NCI-H2196 (cell line): ENCODE results near the gene CUBN.

Source experiments
- DNase-seq: peaks from one replicate; lab custom pipeline; 2025; ENCODE audit not compliant: unreplicated experiment; lab: John Stamatoyannopoulos, UW

CUBN gene

GRCh38 chr10:17043586-17043985, 86.0 kb downstream of the CUBN start:
- DNase-seq, result no peak

GRCh38 chr10:17041626-17042520, 87.7 kb downstream of the CUBN start:
- DNase-seq, result no peak

- DNase-seq, result no peak
Measured at GRCh38 chr10:17038627-17039026, 91.0 kb downstream of the CUBN start.

- DNase-seq, result no peak
Measured at GRCh38 chr10:17037910-17038309, 91.7 kb downstream of the CUBN start.

GRCh38 chr10:17035446-17035845, 94.2 kb downstream of the CUBN start:
- DNase-seq, result no peak

- DNase-seq, result no peak
Measured at GRCh38 chr10:17033529-17034260, 95.9 kb downstream of the CUBN start.

GRCh38 chr10:17031637-17032635, 97.7 kb downstream of the CUBN start:
- DNase-seq, result no peak

- DNase-seq, result no peak
Measured at GRCh38 chr10:17029581-17030271, 99.9 kb downstream of the CUBN start.

GRCh38 chr10:17029239-17029580, 100.4 kb downstream of the CUBN start:
- DNase-seq, result no peak

GRCh38 chr10:17028798-17029197, 100.8 kb downstream of the CUBN start:
- no peak for DNase-seq

- DNase-seq, result no peak
Measured at GRCh38 chr10:17026686-17027485, 102.7 kb downstream of the CUBN start.

GRCh38 chr10:17025444-17026295, 103.9 kb downstream of the CUBN start:
- no peak for DNase-seq

- no peak for DNase-seq
Measured at GRCh38 chr10:17024461-17024860, 105.2 kb downstream of the CUBN start.

- no peak for DNase-seq
Measured at GRCh38 chr10:17023386-17024298, 106.0 kb downstream of the CUBN start.

GRCh38 chr10:17022896-17023295, 106.7 kb downstream of the CUBN start:
- DNase-seq, result no peak

- no peak for DNase-seq
Measured at GRCh38 chr10:17022466-17022825, 107.2 kb downstream of the CUBN start.

GRCh38 chr10:17021656-17022465, 107.8 kb downstream of the CUBN start:
- no peak for DNase-seq
